Neural cell (in vitro differentiated cells): ENCODE results near the gene MC1R. TPM values are rescaled to one million over a fixed set of nuclear protein-coding genes. Genes with fewer than 3 reads are reported as not detected.

Experiments
- H2AFZ ChIP-seq: fragments of 200-600, 300-800 bp; sonication (generic), shearing (Covaris generic); 2 replicates; pipeline ENCODE4 v1.6.0; 2014; ENCODE audit warnings: low read depth, mild to moderate bottlenecking, antibody characterized with exemption, low read length, moderate library complexity
- H3F3A ChIP-seq: fragments of 200-600 bp; shearing (Covaris generic); 2 replicates; pipeline ENCODE4 v1.6.1; 2016; ENCODE audit warnings: mild to moderate bottlenecking, moderate library complexity, mixed read lengths, antibody characterized with exemption, low read length; ENCODE audit not compliant: insufficient read depth, poor library complexity, severe bottlenecking
- H3K27ac ChIP-seq: fragments of 200-600, 300-800 bp; sonication (generic), shearing (Covaris generic); 2 replicates; pipeline ENCODE4 v1.5.1; 2014; ENCODE audit warnings: mild to moderate bottlenecking, low read length, moderate library complexity
- H3K27me3 ChIP-seq: fragments of 300-800, 200-600 bp; sonication (generic), shearing (Covaris generic); 2 replicates; pipeline ENCODE4 v1.6.0; 2014; ENCODE audit warnings: mild to moderate bottlenecking, low read depth, low read length, moderate library complexity; ENCODE audit not compliant: insufficient read depth
- H3K36me3 ChIP-seq: fragments of 300-800, 200-600 bp; sonication (generic), shearing (Covaris generic); 2 replicates; pipeline ENCODE4 v1.5.1; 2014; ENCODE audit warnings: mild to moderate bottlenecking, antibody characterized with exemption, low read length, moderate library complexity; ENCODE audit not compliant: insufficient read depth
- H3K4me2 ChIP-seq: fragments of 300-800, 200-600 bp; sonication (generic), shearing (Covaris generic); 2 replicates; pipeline ENCODE4 v1.6.0; 2014; ENCODE audit warnings: mild to moderate bottlenecking, low read length
- H3K4me3 ChIP-seq: fragments of 300-800, 200-600 bp; sonication (generic), shearing (Covaris generic); 2 replicates; pipeline ENCODE4 v1.5.1; 2014; ENCODE audit warnings: mild to moderate bottlenecking, low read length, moderate library complexity
- H3K79me2 ChIP-seq: fragments of 200-600 bp; shearing (Covaris generic); replicated peaks from 2 replicates; pipeline ENCODE4 v1.6.0; 2014; ENCODE audit warnings: mild to moderate bottlenecking, low read length, moderate library complexity; ENCODE audit not compliant: insufficient read depth
- H3K9ac ChIP-seq: fragments of 300-800, 200-600 bp; sonication (generic), shearing (Covaris generic); 2 replicates; pipeline ENCODE4 v1.6.1; 2016; ENCODE audit warnings: mild to moderate bottlenecking, low read length, mixed read lengths
- H3K9me2 ChIP-seq: fragments of 200-600 bp; shearing (Covaris generic); 2 replicates; pipeline ENCODE4 v1.6.1; 2016; ENCODE audit warnings: mild to moderate bottlenecking, low read length, mixed read lengths; ENCODE audit not compliant: insufficient read depth
- H3K9me3 ChIP-seq: fragments of 200-600, 300-800 bp; sonication (generic), shearing (Covaris generic); 2 replicates; pipeline ENCODE4 v1.6.1; 2016; ENCODE audit warnings: mild to moderate bottlenecking, mixed run types, low read length, moderate library complexity, mixed read lengths
- H4K20me1 ChIP-seq: fragments of 200-600 bp; shearing (Covaris generic); 2 replicates; pipeline ENCODE4 v1.6.1; 2016; ENCODE audit warnings: mild to moderate bottlenecking, mixed run types; ENCODE audit not compliant: insufficient read depth
- EP300 ChIP-seq: fragments of 450-650 bp; conservative IDR thresholded peaks from 2 replicates; pipeline ENCODE4 v1.6.1; 2014; ENCODE audit warnings: antibody characterized with exemption, mild to moderate bottlenecking, moderate library complexity; ENCODE audit not compliant: poor library complexity, severe bottlenecking
- EZH2 ChIP-seq: fragments of 200-600, 300-800 bp; shearing (Covaris generic), sonication (generic); IDR thresholded peaks from 2 replicates; pipeline ENCODE4 v1.6.1; 2014; ENCODE audit warnings: antibody characterized with exemption, low read length, borderline replicate concordance, mild to moderate bottlenecking; ENCODE audit not compliant: insufficient read depth, poor library complexity, severe bottlenecking
- MXI1 ChIP-seq: fragments of 450-650 bp; conservative IDR thresholded peaks from 2 replicates; pipeline ENCODE4 v1.6.1; 2014; ENCODE audit warnings: antibody characterized with exemption, mild to moderate bottlenecking; ENCODE audit not compliant: poor library complexity, severe bottlenecking
- POLR2AphosphoS5 ChIP-seq: IDR thresholded peaks from 2 replicates; pipeline ENCODE4 v1.6.1; 2012
- RAD21 ChIP-seq: fragments of 450-650 bp; conservative IDR thresholded peaks from 2 replicates; pipeline ENCODE4 v1.6.1; 2014; ENCODE audit warnings: antibody characterized with exemption, mild to moderate bottlenecking, moderate library complexity
- REST ChIP-seq: IDR thresholded peaks from 2 replicates; pipeline ENCODE4 v1.6.1; 2012; ENCODE audit warnings: borderline replicate concordance
- SMC3 ChIP-seq: fragments of 450-650 bp; conservative IDR thresholded peaks from 2 replicates; pipeline ENCODE4 v1.6.1; 2014; ENCODE audit warnings: antibody characterized with exemption, mild to moderate bottlenecking, moderate library complexity; ENCODE audit not compliant: poor library complexity
- TAF1 ChIP-seq: IDR thresholded peaks from 2 replicates; pipeline ENCODE4 v1.6.1; 2012; ENCODE audit warnings: low read depth
- polyA plus RNA-seq: library from polyadenylated mRNA; depleted of rRNA; stranded (reverse); fragments of >200 nt; gene quantifications from 2 replicates; pipeline ENCODE4 v1.2.3, GENCODE V29; 2014
- TF ChIP-seq, protein P1 (sequence below): fragments of 450-650 bp; IDR thresholded peaks from 2 replicates; pipeline ENCODE4 v1.5.1; 2014; ENCODE audit warnings: antibody characterized with exemption, mild to moderate bottlenecking, moderate library complexity; ENCODE audit not compliant: poor library complexity, severe bottlenecking

Gene MC1R
- polyA plus RNA-seq, 1 donor from 2014 or later, result 21.3 TPM

- TF ChIP-seq, protein P1, sequence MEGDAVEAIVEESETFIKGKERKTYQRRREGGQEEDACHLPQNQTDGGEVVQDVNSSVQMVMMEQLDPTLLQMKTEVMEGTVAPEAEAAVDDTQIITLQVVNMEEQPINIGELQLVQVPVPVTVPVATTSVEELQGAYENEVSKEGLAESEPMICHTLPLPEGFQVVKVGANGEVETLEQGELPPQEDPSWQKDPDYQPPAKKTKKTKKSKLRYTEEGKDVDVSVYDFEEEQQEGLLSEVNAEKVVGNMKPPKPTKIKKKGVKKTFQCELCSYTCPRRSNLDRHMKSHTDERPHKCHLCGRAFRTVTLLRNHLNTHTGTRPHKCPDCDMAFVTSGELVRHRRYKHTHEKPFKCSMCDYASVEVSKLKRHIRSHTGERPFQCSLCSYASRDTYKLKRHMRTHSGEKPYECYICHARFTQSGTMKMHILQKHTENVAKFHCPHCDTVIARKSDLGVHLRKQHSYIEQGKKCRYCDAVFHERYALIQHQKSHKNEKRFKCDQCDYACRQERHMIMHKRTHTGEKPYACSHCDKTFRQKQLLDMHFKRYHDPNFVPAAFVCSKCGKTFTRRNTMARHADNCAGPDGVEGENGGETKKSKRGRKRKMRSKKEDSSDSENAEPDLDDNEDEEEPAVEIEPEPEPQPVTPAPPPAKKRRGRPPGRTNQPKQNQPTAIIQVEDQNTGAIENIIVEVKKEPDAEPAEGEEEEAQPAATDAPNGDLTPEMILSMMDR, result no peak
- TF ChIP-seq REST (no peak), SMC3 (no peak)
- H4K20me1 ChIP-seq, result no peaks in the 10 kb centered on the region
- no peak overlapping the region for H3K9ac ChIP-seq
These were observed 32.8 kb downstream of the MC1R start for GRCh38 chr16:89951509-89951908.

DNA sequence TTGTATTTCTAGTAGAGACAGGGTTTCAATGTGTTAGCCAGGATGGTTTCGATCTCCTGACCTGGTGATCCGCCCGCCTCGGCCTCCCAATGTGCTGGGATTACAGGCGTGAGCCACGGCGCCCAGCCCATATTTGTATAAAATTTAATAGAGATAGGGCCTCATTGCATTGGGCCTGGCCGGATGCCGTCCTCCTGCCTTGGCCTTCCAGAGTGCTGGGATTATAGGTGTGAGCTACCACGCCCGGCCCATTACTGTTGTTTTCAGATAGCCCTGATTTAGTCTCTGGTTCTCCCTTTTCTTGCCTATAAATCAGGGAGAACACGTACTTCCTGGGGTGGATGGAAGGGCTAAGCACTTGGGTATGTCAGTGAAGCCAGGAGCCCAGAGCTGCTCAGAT, 33.4 kb downstream of the MC1R start:
- Histone ChIP-seq H3F3A (no peaks in the 10 kb centered on the region), H3K27ac (no peak overlapping the region), H3K4me3 (no peak overlapping the region), H3K4me2 (no peak overlapping the region), H2AFZ (no peak overlapping the region), H3K9me3 (no peaks in the 10 kb centered on the region), H3K9me2 (no peaks in the 10 kb centered on the region), H3K79me2 (peaks cover 4% of the 10 kb centered on the region), H4K20me1 (no peaks in the 10 kb centered on the region), H3K27me3 (no peaks in the 10 kb centered on the region), H3K36me3 (no peaks in the 10 kb centered on the region), H3K9ac (no peak overlapping the region)
- no peak for TF ChIP-seq TAF1
- TF ChIP-seq, protein P1, result no peak
- no peak for TF ChIP-seq MXI1
- TF ChIP-seq EZH2, result no peak
- no peak for TF ChIP-seq RAD21
- no peak for TF ChIP-seq SMC3
- TF ChIP-seq EP300, result no peak
- no peak for TF ChIP-seq POLR2AphosphoS5
- no peak for TF ChIP-seq REST

More at GRCh38 chr16:89951509-89951908, 32.8 kb downstream of the MC1R start:
- H3K9me2 ChIP-seq, result no peaks in the 10 kb centered on the region
- no peak overlapping the region for H3K4me3 ChIP-seq
- H3K9me3 ChIP-seq, result no peaks in the 10 kb centered on the region
- H3K27me3 ChIP-seq, result no peaks in the 10 kb centered on the region
- H3K4me2 ChIP-seq, result no peak overlapping the region
- peaks cover 4% of the 10 kb centered on the region for H3K79me2 ChIP-seq
- H3K36me3 ChIP-seq, result no peaks in the 10 kb centered on the region
- H3K27ac ChIP-seq, result no peak overlapping the region
- H2AFZ ChIP-seq, result no peak overlapping the region
- H3F3A ChIP-seq, result no peaks in the 10 kb centered on the region
